Measurements from ENCODE around the gene LMO3. TPM values are rescaled to one million over a fixed set of nuclear protein-coding genes. Genes with fewer than 3 reads are reported as not detected.

LMO3 gene
- total and polyA plus RNA-seq, 5 experiments from 2014 or later, result not detected

- no peaks in the 10 kb centered on the region for H3K36me3 Mint-ChIP-seq
- H3K4me1 Mint-ChIP-seq, result no peaks in the 10 kb centered on the region
- ATAC-seq, result no peak
These were observed 12.4 kb downstream of the LMO3 start for GRCh38 chr12:16593546-16593945.

GRCh38 chr12:16590645-16591044, 15.3 kb downstream of the LMO3 start:
- no peaks in the 10 kb centered on the region for H3K4me1 Mint-ChIP-seq
- ATAC-seq (no peak), DNase-seq (no peak)
- no peak overlapping the region for H3K27ac Mint-ChIP-seq
- H3K27me3 Mint-ChIP-seq, result no peaks in the 10 kb centered on the region
- POLR2A ChIA-PET, result no interaction called here
- peaks cover 0 to 3% (median 0%) of the 10 kb centered on the region in 9 donors for H3K9me3 Mint-ChIP-seq
- no peaks in the 10 kb centered on the region for H3K36me3 Mint-ChIP-seq
- no peak overlapping the region for H3K4me3 Mint-ChIP-seq

More at GRCh38 chr12:16593546-16593945, 12.4 kb downstream of the LMO3 start:
- POLR2A ChIA-PET, result no interaction called here
- no peak for DNase-seq
- peaks cover 0 to 3% (median 0%) of the 10 kb centered on the region in 9 donors for H3K9me3 Mint-ChIP-seq
- no peaks in the 10 kb centered on the region for H3K27me3 Mint-ChIP-seq
- H3K27ac Mint-ChIP-seq, result no peak overlapping the region
- H3K4me3 Mint-ChIP-seq, result no peak overlapping the region

- Mint-ChIP-seq H3K36me3 (no peaks in the 10 kb centered on the region), H3K4me3 (no peak overlapping the region), H3K9me3 (peaks cover 0 to 9% (median 0%) of the 10 kb centered on the region in 9 donors), H3K4me1 (no peaks in the 10 kb centered on the region), H3K27ac (no peak overlapping the region), H3K27me3 (no peaks in the 10 kb centered on the region)
- DNase-seq, result no peak
- POLR2A ChIA-PET, result no interaction called here
- no peak for ATAC-seq
These were observed 17.1 kb downstream of the LMO3 start for GRCh38 chr12:16588812-16589211.

- H3K27me3 Mint-ChIP-seq, result no peaks in the 10 kb centered on the region
- no peak overlapping the region for H3K27ac Mint-ChIP-seq
- H3K4me1 Mint-ChIP-seq, result no peaks in the 10 kb centered on the region
- peaks cover 0 to 22% (median 0%) of the 10 kb centered on the region in 9 donors for H3K9me3 Mint-ChIP-seq
- H3K36me3 Mint-ChIP-seq, result no peaks in the 10 kb centered on the region
- ATAC-seq, result no peak
- DNase-seq, result no peak
- no peak overlapping the region for H3K4me3 Mint-ChIP-seq
- POLR2A ChIA-PET, result no interaction called here
These were observed 18.4 kb downstream of the LMO3 start for GRCh38 chr12:16587514-16587913.

- POLR2A ChIA-PET, result no interaction called here
- H3K27ac Mint-ChIP-seq, result no peak overlapping the region
- no peaks in the 10 kb centered on the region for H3K4me1 Mint-ChIP-seq
- DNase-seq, result no peak
- H3K36me3 Mint-ChIP-seq, result no peaks in the 10 kb centered on the region
- H3K27me3 Mint-ChIP-seq, result no peaks in the 10 kb centered on the region
- no peak for ATAC-seq
- no peak overlapping the region for H3K4me3 Mint-ChIP-seq
- peaks cover 0 to 24% (median 2%) of the 10 kb centered on the region in 9 donors for H3K9me3 Mint-ChIP-seq
These were observed 18.9 kb downstream of the LMO3 start for GRCh38 chr12:16587110-16587453.

- peaks cover 0 to 24% (median 2%) of the 10 kb centered on the region in 9 donors for H3K9me3 Mint-ChIP-seq
- H3K4me1 Mint-ChIP-seq, result no peaks in the 10 kb centered on the region
- ATAC-seq (no peak), DNase-seq (no peak)
- POLR2A ChIA-PET, result no interaction called here
- H3K36me3 Mint-ChIP-seq, result no peaks in the 10 kb centered on the region
- no peak overlapping the region for H3K4me3 Mint-ChIP-seq
- no peaks in the 10 kb centered on the region for H3K27me3 Mint-ChIP-seq
- H3K27ac Mint-ChIP-seq, result no peak overlapping the region
These were observed 19.4 kb downstream of the LMO3 start for GRCh38 chr12:16586350-16587109.

- DNase-seq (no peak), ATAC-seq (no peak)
- Mint-ChIP-seq H3K4me1 (no peaks in the 10 kb centered on the region), H3K4me3 (no peak overlapping the region), H3K36me3 (no peaks in the 10 kb centered on the region), H3K9me3 (peaks cover 0 to 24% (median 2%) of the 10 kb centered on the region in 9 donors), H3K27me3 (no peaks in the 10 kb centered on the region), H3K27ac (no peak overlapping the region)
- POLR2A ChIA-PET, result no interaction called here
These were observed 20.2 kb downstream of the LMO3 start for GRCh38 chr12:16585781-16586180.

GRCh38 chr12:16583969-16584745, 21.8 kb downstream of the LMO3 start:
- no peaks in the 10 kb centered on the region for H3K27me3 Mint-ChIP-seq
- no peaks in the 10 kb centered on the region for H3K36me3 Mint-ChIP-seq
- H3K9me3 Mint-ChIP-seq, result peaks cover 0 to 24% (median 2%) of the 10 kb centered on the region in 9 donors
- ATAC-seq (no peak), DNase-seq (no peak)
- no peak overlapping the region for H3K4me3 Mint-ChIP-seq
- no peaks in the 10 kb centered on the region for H3K4me1 Mint-ChIP-seq
- POLR2A ChIA-PET, result no interaction called here
- no peak overlapping the region for H3K27ac Mint-ChIP-seq

- no peaks in the 10 kb centered on the region for H3K36me3 Mint-ChIP-seq
These were observed 24.5 kb downstream of the LMO3 start for GRCh38 chr12:16581416-16581815.

GRCh38 chr12:16579041-16579440, 26.9 kb downstream of the LMO3 start:
- Mint-ChIP-seq H3K36me3 (no peaks in the 10 kb centered on the region), H3K4me1 (no peaks in the 10 kb centered on the region), H3K27me3 (no peaks in the 10 kb centered on the region), H3K4me3 (no peak overlapping the region), H3K27ac (no peak overlapping the region), H3K9me3 (peaks cover 0 to 28% (median 6%) of the 10 kb centered on the region in 9 donors)
- DNase-seq (no peak), ATAC-seq (no peak)
- POLR2A ChIA-PET, result no interaction called here

More at GRCh38 chr12:16581416-16581815, 24.5 kb downstream of the LMO3 start:
- no peaks in the 10 kb centered on the region for H3K27me3 Mint-ChIP-seq
- H3K4me1 Mint-ChIP-seq, result no peaks in the 10 kb centered on the region
- ATAC-seq (no peak), DNase-seq (no peak)
- POLR2A ChIA-PET, result no interaction called here
- peaks cover 0 to 27% (median 4%) of the 10 kb centered on the region in 9 donors for H3K9me3 Mint-ChIP-seq
- no peak overlapping the region for H3K4me3 Mint-ChIP-seq
- no peak overlapping the region for H3K27ac Mint-ChIP-seq

GRCh38 chr12:16573398-16574077, 32.4 kb downstream of the LMO3 start:
- no peak for DNase-seq
- Mint-ChIP-seq H3K36me3 (no peaks in the 10 kb centered on the region), H3K9me3 (peaks cover 0 to 16% (median 6%) of the 10 kb centered on the region in 9 donors), H3K27me3 (no peaks in the 10 kb centered on the region), H3K4me1 (no peaks in the 10 kb centered on the region), H3K27ac (no peak overlapping the region), H3K4me3 (no peak overlapping the region)
- POLR2A ChIA-PET, result no interaction called here
- ATAC-seq, result no peak

GRCh38 chr12:16568873-16569272, 37.1 kb downstream of the LMO3 start:
- POLR2A ChIA-PET, result no interaction called here

GRCh38 chr12:16564675-16565074, 41.3 kb downstream of the LMO3 start:
- Mint-ChIP-seq H3K4me3 (no peak overlapping the region), H3K9me3 (peaks cover 0 to 24% (median 4%) of the 10 kb centered on the region in 9 donors), H3K27me3 (no peaks in the 10 kb centered on the region), H3K27ac (no peak overlapping the region), H3K36me3 (peaks cover 0 to 2% (median 0%) of the 10 kb centered on the region in 3 donors), H3K4me1 (no peaks in the 10 kb centered on the region)
- DNase-seq, result no peak
- POLR2A ChIA-PET, result no interaction called here
- ATAC-seq, result no peak

More at GRCh38 chr12:16568873-16569272, 37.1 kb downstream of the LMO3 start:
- no peak for ATAC-seq
- H3K27me3 Mint-ChIP-seq, result no peaks in the 10 kb centered on the region
- no peaks in the 10 kb centered on the region for H3K4me1 Mint-ChIP-seq
- no peak overlapping the region for H3K4me3 Mint-ChIP-seq
- no peak overlapping the region for H3K27ac Mint-ChIP-seq
- DNase-seq, result no peak
- H3K36me3 Mint-ChIP-seq, result peaks cover 0 to 2% (median 0%) of the 10 kb centered on the region in 3 donors
- H3K9me3 Mint-ChIP-seq, result peaks cover 0 to 20% (median 3%) of the 10 kb centered on the region in 9 donors

Data from naive thymus-derived CD8-positive, alpha-beta T cell (primary cell).